Measurements from ENCODE around the gene TFDP3. TPM values are rescaled to one million over a fixed set of nuclear protein-coding genes. Genes with fewer than 3 reads are reported as not detected.

The TFDP3 gene, protein sequence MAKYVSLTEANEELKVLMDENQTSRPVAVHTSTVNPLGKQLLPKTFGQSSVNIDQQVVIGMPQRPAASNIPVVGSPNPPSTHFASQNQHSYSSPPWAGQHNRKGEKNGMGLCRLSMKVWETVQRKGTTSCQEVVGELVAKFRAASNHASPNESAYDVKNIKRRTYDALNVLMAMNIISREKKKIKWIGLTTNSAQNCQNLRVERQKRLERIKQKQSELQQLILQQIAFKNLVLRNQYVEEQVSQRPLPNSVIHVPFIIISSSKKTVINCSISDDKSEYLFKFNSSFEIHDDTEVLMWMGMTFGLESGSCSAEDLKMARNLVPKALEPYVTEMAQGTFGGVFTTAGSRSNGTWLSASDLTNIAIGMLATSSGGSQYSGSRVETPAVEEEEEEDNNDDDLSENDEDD
- total RNA-seq = 10 to 100 TPM in 1 of 2 donors, 1 to 10 TPM in 1; 8.1 to 10.9 TPM
- 8.5 TPM for polyA plus RNA-seq (ENCODE audit: insufficient read depth, low read depth, low replicate concordance)
- long read RNA-seq, donor 1, partial matches to known transcripts = 0 of 3 reads
- long read RNA-seq, donor 1, other reads (novel, unspliced or antisense) = 0 of 3 reads
- long read RNA-seq, donor 2 = 0 reads

GRCh38 chrX:133218329-133218728, at the start of gene TFDP3:
Gene TFDP3 (minus strand): TSS chrX:133218354. CDS start chrX:133218259, 95 bp downstream.
- DNase-seq = peak; percentile 46
- intact Hi-C loops (cut with DNase I; ENCODE audit: low total_unique reads) = no loop called here
- 66 to 85% methylated on average over 30 to 40 of the region's 40 CpGs for WGBS, 2 donors
- Histone ChIP-seq H3K27me3 (no peaks in the 10 kb centered on the region), H3K27ac (no peak within 1 kb of the TSS), H3K4me3 (peak within 1 kb of the TSS in 1 of 2 donors; percentile 18), H3K36me3 (ENCODE audit: low read depth, missing control alignments) (no peaks in the 10 kb centered on the region), H3K4me1 (no peaks in the 10 kb centered on the region), H3K9me3 (no peaks in the 10 kb centered on the region)
- TF ChIP-seq POLR2A (IDR thresholded peaks at IDR 0.05) = no peak
- TF ChIP-seq CTCF (IDR thresholded peaks at IDR 0.05) = no peak

DNA sequence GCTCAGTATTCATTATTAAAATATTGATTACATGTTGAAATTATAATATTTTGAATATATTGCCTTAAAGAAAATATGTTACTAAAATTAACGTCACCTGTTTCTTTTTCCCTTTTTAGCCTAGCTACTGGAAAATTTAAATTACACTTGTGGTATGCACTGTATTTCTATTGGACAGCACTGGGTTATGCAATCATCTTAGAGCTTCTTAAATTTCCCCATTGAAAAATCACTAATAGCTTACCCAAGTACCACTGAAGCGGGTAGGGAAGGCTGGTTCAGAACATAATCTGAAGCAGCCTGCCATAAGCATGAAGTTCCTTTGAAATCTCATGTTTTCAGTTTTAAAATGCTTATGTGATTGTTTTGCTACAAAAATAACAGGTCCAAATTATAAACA, 49.5 kb upstream of the TFDP3 start:
- Histone ChIP-seq H3K4me3 (no peak overlapping the region), H3K4me1 (no peaks in the 10 kb centered on the region), H3K27me3 (no peaks in the 10 kb centered on the region), H3K36me3 (ENCODE audit: low read depth, missing control alignments) (no peaks in the 10 kb centered on the region), H3K27ac (no peak overlapping the region), H3K9me3 (no peaks in the 10 kb centered on the region)
- intact Hi-C loops (cut with DNase I; ENCODE audit: low total_unique reads) = no loop called here
- WGBS, 2 donors = 98 to 100% methylated on average over 2 of the region's 2 CpGs
- TF ChIP-seq POLR2A (IDR thresholded peaks at IDR 0.05) = no peak
- TF ChIP-seq CTCF (IDR thresholded peaks at IDR 0.05) = no peak
- DNase-seq = no peak

- Histone ChIP-seq H3K27me3 (no peaks in the 10 kb centered on the region), H3K4me3 (no peak overlapping the region), H3K9me3 (no peaks in the 10 kb centered on the region), H3K27ac (no peak overlapping the region), H3K4me1 (no peaks in the 10 kb centered on the region), H3K36me3 (ENCODE audit: low read depth, missing control alignments) (no peaks in the 10 kb centered on the region)
- no peak for TF ChIP-seq POLR2A (IDR thresholded peaks at IDR 0.05)
- TF ChIP-seq CTCF (IDR thresholded peaks at IDR 0.05) = no peak
- no peak for DNase-seq
- 22 to 27% methylated on average over 6 to 8 of the region's 13 CpGs for WGBS, 2 donors
- intact Hi-C loops (cut with DNase I; ENCODE audit: low total_unique reads) = no loop called here
Measured at GRCh38 chrX:133265331-133265730, 47.2 kb upstream of the TFDP3 start.

DNA sequence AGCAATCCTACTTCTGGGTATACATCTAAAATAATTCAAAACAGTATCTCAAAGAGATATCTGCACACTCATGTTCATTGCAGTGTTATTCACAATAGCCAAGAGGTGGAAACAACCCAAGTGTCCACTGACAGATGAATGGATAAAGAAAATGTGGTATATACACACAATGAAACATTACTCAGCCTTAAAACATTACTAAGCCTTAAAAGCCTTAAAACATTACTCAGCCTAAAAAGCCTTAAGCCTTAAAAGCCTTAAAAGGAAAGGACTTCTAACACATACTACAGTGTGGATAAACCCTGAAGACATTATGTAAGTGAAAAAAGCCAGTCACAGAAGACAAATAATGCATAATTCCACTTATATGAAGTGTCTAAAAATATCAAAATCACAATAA, 40.3 kb upstream of the TFDP3 start:
- no peak for TF ChIP-seq POLR2A (IDR thresholded peaks at IDR 0.05)
- TF ChIP-seq CTCF (IDR thresholded peaks at IDR 0.05) = no peak
- no peaks in the 10 kb centered on the region for H3K36me3 ChIP-seq (ENCODE audit: low read depth, missing control alignments)
- no peak overlapping the region for H3K27ac ChIP-seq
- intact Hi-C loops (cut with DNase I; ENCODE audit: low total_unique reads) = no loop called here
- H3K9me3 ChIP-seq = no peaks in the 10 kb centered on the region
- no peak for DNase-seq
- no peaks in the 10 kb centered on the region for H3K4me1 ChIP-seq
- no peaks in the 10 kb centered on the region for H3K27me3 ChIP-seq
- no peak overlapping the region for H3K4me3 ChIP-seq

All from testis (tissue), 5 donors.